ENCODE data around the gene APP. TPM values are rescaled to one million over a fixed set of nuclear protein-coding genes. Genes with fewer than 3 reads are reported as not detected.
A peak's percentile ranks its signal among the peaks of the same experiment; 100 is the strongest.
"Not testable (repeated sequence)": the region's sequence is repeated elsewhere in the genome, so short reads cannot be mapped to it uniquely, and the experiment has no call there.

Gene APP
- total RNA-seq, 2 experiments from 2014 or later: 50.9 to 53.7 TPM

DNA sequence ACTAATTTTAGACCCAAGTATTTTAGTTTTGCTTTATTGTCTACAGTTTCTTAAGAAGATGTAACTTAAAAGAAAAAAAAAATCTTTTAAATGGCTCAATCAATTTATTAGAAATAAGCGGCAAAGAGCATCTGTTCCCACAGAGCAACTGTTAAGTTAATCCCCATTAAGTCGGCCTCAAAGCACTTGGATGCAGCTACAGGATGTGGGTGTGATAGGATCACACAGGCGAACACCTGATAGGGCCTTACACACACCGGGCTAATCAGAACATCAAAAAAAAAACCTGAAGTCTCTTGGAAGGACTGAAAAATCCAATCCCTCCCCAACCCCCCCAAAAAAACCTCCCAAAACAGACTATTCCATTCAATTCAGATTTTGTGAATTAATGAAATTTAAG, 23.0 kb downstream of the APP start:
- no peaks in the 10 kb centered on the region for H3K27me3 Mint-ChIP-seq
- no peak for DNase-seq
- peaks cover 6% of the 10 kb centered on the region for H3K36me3 Mint-ChIP-seq
- H3K27ac Mint-ChIP-seq: no peak overlapping the region
- no peaks in the 10 kb centered on the region for H3K9me3 Mint-ChIP-seq
- no peak overlapping the region for H3K4me3 Mint-ChIP-seq
- H3K4me1 Mint-ChIP-seq: peaks cover 15% of the 10 kb centered on the region

DNA sequence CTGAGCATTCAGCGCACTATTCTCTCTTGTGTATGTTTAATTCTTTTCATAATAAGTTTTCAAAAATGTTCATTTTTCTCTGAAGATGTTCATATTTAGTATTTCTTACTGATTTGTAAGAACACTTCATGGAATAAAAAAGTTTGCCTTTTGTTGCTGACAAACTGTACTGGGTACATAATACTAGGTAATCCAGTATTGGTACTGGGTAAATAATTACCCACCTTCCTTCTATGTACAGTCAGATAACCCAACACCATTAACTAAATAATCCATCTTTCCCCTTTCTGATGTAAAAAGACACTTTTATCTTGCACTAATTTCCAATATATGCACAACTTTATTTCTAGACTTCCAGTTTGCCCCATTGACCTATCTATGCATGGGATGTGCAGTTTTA, 23.9 kb downstream of the APP start:
- Mint-ChIP-seq H3K4me3 (no peak overlapping the region), H3K9me3 (no peaks in the 10 kb centered on the region), H3K36me3 (peaks cover 6% of the 10 kb centered on the region), H3K27me3 (no peaks in the 10 kb centered on the region), H3K27ac (no peak overlapping the region), H3K4me1 (peaks cover 15% of the 10 kb centered on the region)
- DNase-seq: no peak

DNA sequence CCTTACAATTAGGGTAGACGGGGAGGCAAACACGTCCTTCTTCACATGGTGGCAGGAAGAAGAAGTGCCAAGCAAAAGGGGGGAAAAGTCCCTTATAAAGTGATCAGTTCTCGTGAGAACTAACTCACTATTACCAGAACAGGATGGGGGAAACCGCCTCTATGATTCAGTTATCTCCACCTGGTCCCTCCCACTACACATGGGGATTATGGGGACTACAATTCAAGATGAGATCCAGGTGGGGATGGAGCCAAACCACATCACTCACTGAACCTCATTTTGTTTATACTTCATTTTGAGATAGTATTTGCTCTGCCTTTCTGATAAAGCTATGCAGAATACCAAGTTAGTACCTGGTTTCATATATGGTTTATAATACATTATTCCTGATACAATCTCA, 26.5 kb downstream of the APP start:
- peaks cover 15% of the 10 kb centered on the region for H3K4me1 Mint-ChIP-seq
- no peak overlapping the region for H3K4me3 Mint-ChIP-seq
- DNase-seq: no peak
- H3K36me3 Mint-ChIP-seq: peaks cover 9% of the 10 kb centered on the region
- H3K9me3 Mint-ChIP-seq: no peaks in the 10 kb centered on the region
- H3K27ac Mint-ChIP-seq: no peak overlapping the region
- H3K27me3 Mint-ChIP-seq: no peaks in the 10 kb centered on the region

DNA sequence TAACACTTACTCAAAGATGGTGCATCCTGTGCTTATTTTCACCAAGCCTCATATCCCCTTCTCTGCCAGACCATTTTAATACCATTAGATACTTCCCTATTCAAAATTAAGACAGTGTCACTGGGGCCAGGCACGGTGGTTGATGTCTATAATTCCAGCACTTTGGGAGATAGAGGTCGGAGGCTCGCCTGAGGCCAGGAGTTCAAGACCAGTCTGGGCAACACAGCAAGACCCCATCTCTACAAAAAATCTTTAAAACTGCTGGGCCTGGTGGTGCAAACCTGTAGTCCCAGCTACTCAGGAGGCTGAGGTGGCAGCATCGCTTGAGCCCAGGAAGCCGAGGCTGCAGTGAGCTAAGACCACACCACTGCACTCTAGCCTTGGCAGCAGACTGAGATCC, 28.2 kb downstream of the APP start:
- Mint-ChIP-seq H3K36me3 (peaks cover 7% of the 10 kb centered on the region), H3K27me3 (no peaks in the 10 kb centered on the region)

DNA sequence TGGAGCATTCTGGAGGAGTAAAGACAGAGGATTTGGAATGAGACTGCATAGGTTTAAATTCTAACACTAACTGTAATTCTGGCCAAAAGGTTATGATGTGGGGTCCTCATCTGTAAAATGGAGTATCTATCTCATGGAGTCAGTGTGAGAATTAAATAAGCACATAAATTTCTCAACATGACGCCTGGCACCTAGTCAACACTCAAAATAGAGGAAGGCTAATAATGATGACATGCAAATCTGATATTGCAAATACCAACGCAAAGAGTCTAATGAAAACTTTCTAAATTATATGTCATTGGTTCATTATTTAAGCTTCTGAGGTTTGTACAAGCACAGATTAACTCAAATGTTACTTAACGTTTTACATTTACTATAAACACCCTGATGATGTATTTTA, 29.6 kb downstream of the APP start:
- H3K27ac Mint-ChIP-seq: no peak overlapping the region

More for the DNA sequence above, 28.2 kb downstream of the APP start:
- Mint-ChIP-seq H3K9me3 (no peaks in the 10 kb centered on the region), H3K4me3 (no peak overlapping the region), H3K27ac (no peak overlapping the region), H3K4me1 (peaks cover under 1% of the 10 kb centered on the region)
- DNase-seq: no peak

DNA sequence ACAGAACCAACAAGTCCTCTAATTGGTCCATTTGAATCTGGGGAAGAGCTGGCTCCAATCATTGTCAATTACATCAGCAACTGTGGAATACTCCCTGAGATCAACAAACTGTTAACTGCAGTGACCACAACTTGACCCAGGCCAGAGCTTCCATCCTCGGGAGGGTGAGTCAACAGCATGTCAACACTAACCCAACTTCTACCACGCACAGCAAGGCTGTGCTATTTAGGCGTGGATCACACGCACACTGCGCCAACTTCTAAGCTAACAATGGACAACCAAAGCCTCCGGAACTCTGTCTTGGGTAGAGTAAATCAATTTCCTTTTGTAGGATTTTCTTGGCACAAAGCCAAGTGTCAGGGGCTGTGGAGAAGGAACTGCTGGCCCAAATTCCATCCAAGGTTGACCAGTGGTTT, 30.4 kb downstream of the APP start:
- Mint-ChIP-seq H3K9me3 (no peaks in the 10 kb centered on the region), H3K4me3 (no peak overlapping the region), H3K36me3 (peaks cover 7% of the 10 kb centered on the region), H3K4me1 (peaks cover 12% of the 10 kb centered on the region), H3K27me3 (no peaks in the 10 kb centered on the region), H3K27ac (no peak overlapping the region)
- no peak for DNase-seq

More for the DNA sequence above, 29.6 kb downstream of the APP start:
- H3K4me3 Mint-ChIP-seq: no peak overlapping the region
- DNase-seq: no peak
- no peaks in the 10 kb centered on the region for H3K27me3 Mint-ChIP-seq
- H3K4me1 Mint-ChIP-seq: peaks cover 12% of the 10 kb centered on the region
- H3K36me3 Mint-ChIP-seq: peaks cover 7% of the 10 kb centered on the region
- H3K9me3 Mint-ChIP-seq: no peaks in the 10 kb centered on the region

DNA sequence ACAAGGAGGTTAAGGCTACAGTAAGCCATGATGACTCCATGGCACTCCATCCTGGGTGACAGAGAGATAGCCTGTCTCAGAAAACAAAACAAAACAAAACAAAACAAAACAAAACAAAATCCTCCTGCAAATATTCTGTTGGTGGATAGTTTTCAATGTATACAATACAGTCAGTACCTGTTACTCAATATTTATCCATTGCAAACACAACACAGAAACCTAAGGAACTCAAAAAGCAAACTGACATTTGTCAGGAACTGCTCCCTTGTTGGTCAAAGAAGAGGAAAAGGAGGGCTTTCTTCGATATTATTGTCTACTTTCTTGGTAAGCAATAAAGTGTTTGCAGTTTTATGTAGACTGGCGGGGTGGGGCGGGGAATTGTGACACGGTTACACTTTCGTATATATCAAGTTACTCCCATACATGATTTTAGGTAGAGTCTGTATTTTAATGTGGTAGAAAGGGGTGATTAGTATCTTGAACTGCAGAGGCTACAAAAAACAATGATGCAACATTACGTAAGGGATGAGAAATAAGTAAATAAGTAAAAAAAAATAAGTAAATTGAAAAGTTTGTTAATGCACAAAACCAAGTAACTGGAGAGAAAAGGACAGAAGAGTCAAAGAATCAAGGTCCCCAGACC, 31.8 kb downstream of the APP start:
- H3K9me3 Mint-ChIP-seq: no peaks in the 10 kb centered on the region
- H3K36me3 Mint-ChIP-seq: peaks cover 6% of the 10 kb centered on the region
- no peak overlapping the region for H3K4me3 Mint-ChIP-seq
- peaks cover 12% of the 10 kb centered on the region for H3K4me1 Mint-ChIP-seq
- no peak overlapping the region for H3K27ac Mint-ChIP-seq
- no peaks in the 10 kb centered on the region for H3K27me3 Mint-ChIP-seq
- no peak for DNase-seq

DNA sequence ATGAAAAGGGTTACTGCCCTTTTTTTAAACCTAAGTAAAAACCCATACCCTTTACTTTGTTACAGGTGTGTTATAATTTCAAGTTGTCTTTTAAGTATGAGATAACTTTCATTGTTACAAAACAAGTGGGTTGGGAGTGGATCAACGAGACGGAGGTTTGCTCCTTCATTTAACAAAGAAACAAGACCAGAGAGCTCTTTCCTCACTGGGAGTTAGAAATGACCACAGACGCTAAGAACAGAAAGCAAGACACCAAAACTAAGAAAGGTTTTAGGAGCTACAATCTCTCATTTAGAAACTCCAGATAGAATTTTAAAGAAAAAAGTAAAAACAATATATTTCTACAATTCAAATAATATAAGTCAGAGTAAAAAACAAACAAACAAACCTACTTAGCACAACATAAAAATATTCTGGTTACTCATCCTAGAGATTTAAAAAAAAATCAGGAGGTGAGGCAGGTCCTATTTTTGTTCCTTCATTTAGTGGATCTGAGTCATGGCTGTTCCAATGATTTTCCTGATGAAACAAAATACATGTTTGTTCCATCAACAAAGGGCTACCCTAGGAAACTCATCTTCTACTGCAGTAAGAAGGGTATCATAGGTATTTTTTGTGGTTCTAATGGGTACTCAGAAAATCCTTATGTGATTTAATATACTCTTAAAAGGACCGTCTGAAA, 33.0 kb downstream of the APP start:
- peaks cover 6% of the 10 kb centered on the region for H3K36me3 Mint-ChIP-seq
- H3K27me3 Mint-ChIP-seq: no peaks in the 10 kb centered on the region
- H3K4me3 Mint-ChIP-seq: no peak overlapping the region
- DNase-seq: no peak
- no peaks in the 10 kb centered on the region for H3K9me3 Mint-ChIP-seq
- H3K27ac Mint-ChIP-seq: no peak overlapping the region
- peaks cover 12% of the 10 kb centered on the region for H3K4me1 Mint-ChIP-seq

DNA sequence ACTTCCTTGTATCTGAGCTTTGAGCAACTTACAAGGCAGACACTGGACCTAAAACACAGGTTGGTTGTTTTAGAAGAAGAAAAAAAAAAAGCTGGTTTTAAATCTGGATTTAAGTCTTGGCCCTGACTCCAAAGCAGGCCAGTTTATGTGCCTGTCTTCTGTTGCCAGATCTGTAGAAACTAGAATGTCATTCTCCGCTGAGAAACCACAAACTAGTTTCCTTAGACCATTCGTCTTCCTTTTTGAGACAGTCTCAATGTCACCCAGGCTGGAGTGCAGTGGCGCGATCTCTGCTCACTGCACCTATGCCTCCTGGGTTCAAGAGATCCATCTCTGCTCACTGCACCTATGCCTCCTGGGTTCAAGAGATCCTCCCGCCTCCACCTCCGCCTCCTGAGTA, 33.9 kb downstream of the APP start:
- Mint-ChIP-seq H3K9me3 (no peaks in the 10 kb centered on the region), H3K27me3 (no peaks in the 10 kb centered on the region), H3K4me1 (peaks cover 12% of the 10 kb centered on the region), H3K36me3 (peaks cover 6% of the 10 kb centered on the region), H3K27ac (peak overlapping the region; percentile 29), H3K4me3 (no peak overlapping the region)
- DNase-seq: no peak

DNA sequence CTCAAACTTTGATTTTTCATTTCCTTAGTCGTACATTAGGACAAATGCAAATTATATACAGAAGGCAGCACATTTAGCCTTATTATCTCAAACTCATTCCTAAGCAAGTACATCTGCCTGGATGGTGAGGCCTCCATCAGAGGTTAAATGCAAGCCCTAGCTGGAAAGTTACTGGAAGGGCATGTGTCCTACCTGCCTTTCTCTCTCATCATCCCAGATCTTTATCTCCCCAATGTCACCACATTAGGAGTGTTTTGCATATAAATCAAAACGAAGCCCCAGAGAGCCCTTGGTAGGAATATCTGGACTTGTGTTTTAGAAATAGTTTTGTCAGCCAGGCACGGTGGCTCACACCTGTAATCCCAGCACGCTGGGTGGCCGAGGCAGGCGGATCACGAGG, 35.0 kb downstream of the APP start:
- no peaks in the 10 kb centered on the region for H3K27me3 Mint-ChIP-seq
- no peak overlapping the region for H3K4me3 Mint-ChIP-seq
- H3K27ac Mint-ChIP-seq: no peak overlapping the region
- no peak for DNase-seq
- H3K9me3 Mint-ChIP-seq: no peaks in the 10 kb centered on the region
- peaks cover 14% of the 10 kb centered on the region for H3K4me1 Mint-ChIP-seq
- peaks cover 3% of the 10 kb centered on the region for H3K36me3 Mint-ChIP-seq

DNA sequence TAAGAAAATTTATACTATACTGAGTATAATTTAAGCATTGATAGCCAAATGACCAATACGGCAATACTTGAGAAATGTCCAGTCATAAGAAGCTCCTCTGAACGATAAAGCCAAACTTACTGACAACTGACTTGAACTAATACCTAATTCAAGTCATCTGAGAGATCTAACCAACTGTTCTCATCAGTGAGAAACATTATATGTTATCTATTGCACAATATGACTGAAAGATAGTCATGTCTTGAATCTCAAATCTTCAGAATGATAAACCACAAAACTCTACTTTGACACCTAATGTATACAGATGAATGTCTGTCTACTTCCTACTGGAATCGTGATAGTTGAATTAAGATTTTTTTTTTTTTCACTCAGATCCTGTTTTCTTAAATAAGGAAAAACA, 39.0 kb downstream of the APP start:
- Mint-ChIP-seq H3K9me3 (no peaks in the 10 kb centered on the region), H3K4me1 (peaks cover 5% of the 10 kb centered on the region), H3K36me3 (peaks cover 3% of the 10 kb centered on the region), H3K27me3 (no peaks in the 10 kb centered on the region), H3K4me3 (no peak overlapping the region), H3K27ac (no peak overlapping the region)
- no peak for DNase-seq

DNA sequence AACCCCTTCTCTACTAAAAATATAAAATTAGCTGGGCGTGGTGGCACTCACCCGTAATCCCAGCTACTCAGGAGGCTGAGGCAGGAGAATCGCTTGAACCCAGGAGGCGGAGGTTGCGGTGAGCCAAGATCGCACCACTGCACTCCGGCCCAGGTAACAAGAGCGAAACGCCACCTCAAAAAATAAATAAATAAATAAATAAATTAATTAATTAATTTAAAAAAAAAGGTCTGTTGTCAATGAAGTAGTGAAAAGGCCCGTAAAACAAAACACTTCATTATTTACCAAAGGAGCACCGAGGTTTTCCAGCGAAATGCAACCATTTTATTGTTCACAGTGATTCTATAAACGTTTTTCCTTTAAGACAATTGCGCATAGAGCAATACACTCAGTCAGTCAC, 39.5 kb downstream of the APP start:
- not testable (repeated sequence) for H3K27me3 Mint-ChIP-seq, H3K27ac Mint-ChIP-seq, H3K4me1 Mint-ChIP-seq, H3K36me3 Mint-ChIP-seq, DNase-seq, H3K9me3 Mint-ChIP-seq, H3K4me3 Mint-ChIP-seq

DNA sequence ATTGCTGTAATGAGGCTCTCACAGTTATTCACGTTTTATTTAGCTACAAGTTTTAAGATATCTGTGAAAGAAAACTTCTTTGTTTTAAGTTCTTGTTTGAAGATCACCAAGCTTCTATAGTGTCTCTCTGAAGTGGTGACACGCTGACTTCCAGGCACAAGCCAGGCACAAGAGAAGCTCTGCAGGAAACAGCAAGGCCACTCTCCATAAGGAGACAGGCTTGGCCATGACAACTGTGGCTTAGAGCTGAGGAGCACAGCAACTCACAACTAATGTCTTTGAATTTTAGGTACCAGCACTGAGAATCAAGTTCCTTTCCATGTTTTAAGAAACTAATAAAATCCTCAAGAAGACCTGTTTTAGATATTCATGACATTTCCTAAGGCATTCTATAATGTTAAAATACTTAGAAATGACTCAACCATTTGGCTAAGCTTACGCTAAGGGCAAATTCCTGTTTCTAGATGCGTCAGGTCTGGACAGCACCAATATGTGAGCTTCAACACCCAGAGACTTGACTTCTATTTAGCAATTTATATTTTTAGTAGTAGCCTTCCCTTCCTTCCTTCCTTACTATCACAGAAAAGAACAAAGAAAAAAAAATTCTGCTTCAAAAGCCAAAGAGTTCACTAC, 40.2 kb downstream of the APP start:
- Mint-ChIP-seq H3K4me3 (no peak overlapping the region), H3K27me3 (no peaks in the 10 kb centered on the region)

DNA sequence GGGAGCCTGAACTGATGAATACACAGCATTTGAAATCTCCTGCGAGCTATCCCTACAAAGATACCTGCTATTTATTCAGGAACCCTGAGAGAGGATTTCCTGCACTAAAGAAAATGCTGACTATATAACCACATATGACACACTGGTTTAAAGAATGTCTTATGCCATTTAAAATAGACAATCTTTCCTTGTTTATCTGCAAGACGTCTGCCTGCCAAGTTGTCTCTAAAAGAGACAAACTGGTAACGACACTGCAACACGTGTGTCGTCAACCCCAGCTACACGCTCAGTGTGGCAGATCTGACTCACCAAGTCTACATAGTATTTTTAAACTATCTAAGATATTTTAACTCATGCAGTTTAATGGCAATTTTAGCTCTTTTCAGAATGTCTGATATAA, 42.7 kb downstream of the APP start:
- DNase-seq: no peak
- H3K4me3 Mint-ChIP-seq: no peak overlapping the region
- H3K27ac Mint-ChIP-seq: no peak overlapping the region
- no peaks in the 10 kb centered on the region for H3K9me3 Mint-ChIP-seq
- H3K27me3 Mint-ChIP-seq: no peaks in the 10 kb centered on the region
- peaks cover 5% of the 10 kb centered on the region for H3K36me3 Mint-ChIP-seq
- peaks cover 3% of the 10 kb centered on the region for H3K4me1 Mint-ChIP-seq

More for the DNA sequence above, 40.2 kb downstream of the APP start:
- no peak overlapping the region for H3K27ac Mint-ChIP-seq
- no peak for DNase-seq
- peaks cover 1% of the 10 kb centered on the region for H3K4me1 Mint-ChIP-seq
- no peaks in the 10 kb centered on the region for H3K9me3 Mint-ChIP-seq
- peaks cover 3% of the 10 kb centered on the region for H3K36me3 Mint-ChIP-seq

DNA sequence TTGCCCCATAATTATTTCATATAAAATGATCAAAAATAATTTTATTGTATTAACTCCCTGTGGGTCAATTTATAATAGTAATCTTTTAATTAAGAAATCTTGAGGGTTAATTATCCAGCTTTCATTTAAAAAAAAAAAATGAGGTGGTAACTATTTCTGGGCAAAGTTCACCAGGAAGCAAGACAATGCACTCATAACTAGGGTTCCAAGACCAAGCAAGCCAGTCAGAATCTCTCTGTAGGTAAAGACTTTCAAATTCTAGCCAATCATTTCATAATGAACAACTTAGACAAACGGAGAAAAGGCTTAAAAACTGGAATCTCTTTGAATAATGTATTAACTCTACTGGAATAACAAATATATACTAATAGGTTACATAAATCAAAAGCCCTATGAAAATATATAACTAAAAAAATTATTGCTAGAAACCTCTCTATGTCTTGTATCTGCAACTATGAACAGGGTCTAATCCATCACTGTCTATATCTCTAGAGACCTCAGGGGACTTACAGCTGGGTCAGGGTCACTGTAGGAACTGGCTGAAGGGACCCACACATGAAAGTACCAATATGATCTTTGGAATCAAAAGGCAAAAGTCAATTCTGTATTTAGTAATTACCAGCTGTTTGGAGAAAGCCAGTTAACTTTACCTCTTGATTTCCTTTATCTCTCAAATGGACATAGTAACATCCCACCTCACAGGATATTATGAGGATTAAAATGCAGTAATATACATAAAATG, 43.3 kb downstream of the APP start:
- Mint-ChIP-seq H3K4me3 (no peak overlapping the region), H3K27me3 (no peaks in the 10 kb centered on the region), H3K4me1 (peaks cover 3% of the 10 kb centered on the region), H3K27ac (no peak overlapping the region), H3K36me3 (peaks cover 5% of the 10 kb centered on the region), H3K9me3 (no peaks in the 10 kb centered on the region)
- no peak for DNase-seq
